ENCODE results near the gene MRPL49. TPM values are rescaled to one million over a fixed set of nuclear protein-coding genes. Genes with fewer than 3 reads are reported as not detected.

Gene MRPL49
- total and polyA plus RNA-seq, 2 donors (not counting 1 experiment from before 2014, with no cell fraction given), result 39.6 to 48.5 TPM

DNA sequence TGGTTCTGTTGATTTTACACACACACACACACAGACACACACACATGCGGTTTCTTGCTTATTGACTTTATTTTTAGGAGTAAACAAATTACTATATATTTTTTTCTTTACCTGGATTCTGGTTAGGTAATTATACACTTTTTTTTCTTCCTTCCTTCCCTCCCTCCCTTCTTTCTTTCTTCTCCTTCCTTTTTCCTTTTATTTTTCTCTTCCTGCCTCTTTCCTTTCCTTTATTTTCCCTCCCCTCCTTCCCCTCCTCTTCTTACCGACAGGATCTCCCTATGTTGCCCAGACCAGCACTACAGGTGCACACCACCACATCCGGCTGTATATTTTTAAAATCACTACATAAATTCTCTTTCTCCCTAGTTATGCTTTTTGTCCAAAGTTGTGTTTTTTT lies 44.8 kb downstream of the MRPL49 start:
- CTCF ChIA-PET, result interaction anchor here (0.7 kb wide), 1 partner anchor 132 kb away, joined by 3 read pairs; no protein-coding TSS in a partner anchor
- peaks cover 14% of the 10 kb centered on the region for H3K4me1 Mint-ChIP-seq
- no peaks in the 10 kb centered on the region for H3K27me3 Mint-ChIP-seq
- H3K4me1 ChIP-seq (ENCODE audit: control insufficient read depth in 2 of 2, insufficient read depth in 2 of 2, low read length in 2 of 2), result peaks cover 8 to 13% of the 10 kb centered on the region in 2 donors
- H4K20me1 ChIP-seq (ENCODE audit: control insufficient read depth, insufficient read depth, low read length, poor library complexity, severe bottlenecking), result no peaks in the 10 kb centered on the region
- H3K36me3 ChIP-seq (replicated peaks in 1 of 2; ENCODE audit: control extremely low read depth in 1 of 2, control insufficient read depth in 1 of 2, extremely low read depth in 1 of 2, insufficient read depth in 2 of 2, low read length in 1 of 2), result no peaks in the 10 kb centered on the region
- no peak overlapping the region for H3K27ac ChIP-seq (ENCODE audit: low read length in 2 of 2)
- H2AFZ ChIP-seq (ENCODE audit: insufficient read depth, low read depth, low read length, poor library complexity, severe bottlenecking), result no peak overlapping the region
- H3K4me3 Mint-ChIP-seq, result no peak overlapping the region
- no peak overlapping the region for H3K9ac ChIP-seq (ENCODE audit: low read length)
- H3K79me2 ChIP-seq (ENCODE audit: control insufficient read depth, insufficient read depth, low read length), result peaks cover 3% of the 10 kb centered on the region
- POLR2A ChIA-PET, result no interaction called here
- H3K4me3 ChIP-seq (ENCODE audit: control extremely low read depth in 1 of 5, extremely low read depth in 1 of 5, insufficient read depth in 1 of 5, low read depth in 2 of 5, low read length in 4 of 5), result no peak overlapping the region
- no peak for ATAC-seq (ENCODE audit: low read depth)
- DNase-seq, result no peak
- TF ChIP-seq, protein P1, sequence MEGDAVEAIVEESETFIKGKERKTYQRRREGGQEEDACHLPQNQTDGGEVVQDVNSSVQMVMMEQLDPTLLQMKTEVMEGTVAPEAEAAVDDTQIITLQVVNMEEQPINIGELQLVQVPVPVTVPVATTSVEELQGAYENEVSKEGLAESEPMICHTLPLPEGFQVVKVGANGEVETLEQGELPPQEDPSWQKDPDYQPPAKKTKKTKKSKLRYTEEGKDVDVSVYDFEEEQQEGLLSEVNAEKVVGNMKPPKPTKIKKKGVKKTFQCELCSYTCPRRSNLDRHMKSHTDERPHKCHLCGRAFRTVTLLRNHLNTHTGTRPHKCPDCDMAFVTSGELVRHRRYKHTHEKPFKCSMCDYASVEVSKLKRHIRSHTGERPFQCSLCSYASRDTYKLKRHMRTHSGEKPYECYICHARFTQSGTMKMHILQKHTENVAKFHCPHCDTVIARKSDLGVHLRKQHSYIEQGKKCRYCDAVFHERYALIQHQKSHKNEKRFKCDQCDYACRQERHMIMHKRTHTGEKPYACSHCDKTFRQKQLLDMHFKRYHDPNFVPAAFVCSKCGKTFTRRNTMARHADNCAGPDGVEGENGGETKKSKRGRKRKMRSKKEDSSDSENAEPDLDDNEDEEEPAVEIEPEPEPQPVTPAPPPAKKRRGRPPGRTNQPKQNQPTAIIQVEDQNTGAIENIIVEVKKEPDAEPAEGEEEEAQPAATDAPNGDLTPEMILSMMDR (IDR thresholded peaks at IDR 0.05), result no peak
- no peak for TF ChIP-seq EZH2 (IDR thresholded peaks at IDR 0.05; ENCODE audit: borderline replicate concordance, insufficient read depth, low read depth, low read length, poor library complexity, severe bottlenecking)
- 100% methylated on average over 1 of the region's 3 CpGs for whole genome bisulfite sequencing (ENCODE audit: insufficient coverage)
- no peaks in the 10 kb centered on the region for H3K9me3 ChIP-seq (ENCODE audit: control extremely low read depth in 1 of 3, control insufficient read depth in 2 of 3, insufficient read depth in 1 of 3, low read length in 2 of 3)
- no peaks in the 10 kb centered on the region for H3K9me3 Mint-ChIP-seq (ENCODE audit: insufficient read depth)
- no peak overlapping the region for H3K27ac Mint-ChIP-seq
- no peak overlapping the region for H3K4me2 ChIP-seq (replicated peaks; ENCODE audit: low read depth, low read length, poor library complexity, severe bottlenecking)
- intact Hi-C loops (cut with micrococcal nuclease), result no loop called here
- H3K27me3 ChIP-seq (replicated peaks in 1 of 4; ENCODE audit: control extremely low read depth in 1 of 4, control insufficient read depth in 3 of 4, insufficient read depth in 4 of 4, low read length in 3 of 4), result no peaks in the 10 kb centered on the region

DNA sequence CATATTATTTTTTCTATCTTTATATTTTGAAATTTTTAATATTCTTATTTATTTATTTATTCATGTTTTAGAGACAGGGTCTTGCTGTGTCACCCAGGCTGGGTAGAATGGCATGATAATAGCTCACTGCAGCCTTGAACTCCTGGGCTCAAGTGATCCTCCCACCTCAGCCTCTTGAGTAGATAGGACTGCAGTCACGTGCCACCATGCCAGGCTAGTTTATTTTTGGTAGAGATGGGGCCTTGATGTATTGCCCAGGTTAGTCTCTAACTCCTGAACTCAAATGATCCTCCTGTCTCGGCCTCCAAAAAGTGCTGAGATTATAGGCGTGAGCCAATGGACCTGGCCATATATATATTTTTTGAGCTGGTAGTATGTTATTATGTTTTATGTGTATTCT lies 45.5 kb downstream of the MRPL49 start:
- ATAC-seq (ENCODE audit: low read depth) (no peak), DNase-seq (no peak)
- Mint-ChIP-seq H3K9me3 (ENCODE audit: insufficient read depth) (no peaks in the 10 kb centered on the region), H3K4me3 (no peak overlapping the region), H3K27ac (no peak overlapping the region), H3K27me3 (no peaks in the 10 kb centered on the region), H3K4me1 (peaks cover 14% of the 10 kb centered on the region)
- Histone ChIP-seq H3K27ac (ENCODE audit: low read length in 2 of 2) (no peak overlapping the region), H3K9ac (ENCODE audit: low read length) (no peak overlapping the region), H3K4me1 (ENCODE audit: control insufficient read depth in 2 of 2, insufficient read depth in 2 of 2, low read length in 2 of 2) (peaks cover 8 to 13% of the 10 kb centered on the region in 2 donors), H3K36me3 (replicated peaks in 1 of 2; ENCODE audit: control extremely low read depth in 1 of 2, control insufficient read depth in 1 of 2, extremely low read depth in 1 of 2, insufficient read depth in 2 of 2, low read length in 1 of 2) (no peaks in the 10 kb centered on the region), H3K9me3 (ENCODE audit: control extremely low read depth in 1 of 3, control insufficient read depth in 2 of 3, insufficient read depth in 1 of 3, low read length in 2 of 3) (no peaks in the 10 kb centered on the region), H3K79me2 (ENCODE audit: control insufficient read depth, insufficient read depth, low read length) (peaks cover 3% of the 10 kb centered on the region), H3K4me2 (replicated peaks; ENCODE audit: low read depth, low read length, poor library complexity, severe bottlenecking) (no peak overlapping the region), H2AFZ (ENCODE audit: insufficient read depth, low read depth, low read length, poor library complexity, severe bottlenecking) (no peak overlapping the region), H4K20me1 (ENCODE audit: control insufficient read depth, insufficient read depth, low read length, poor library complexity, severe bottlenecking) (no peaks in the 10 kb centered on the region), H3K4me3 (ENCODE audit: control extremely low read depth in 1 of 5, extremely low read depth in 1 of 5, insufficient read depth in 1 of 5, low read depth in 2 of 5, low read length in 4 of 5) (no peak overlapping the region), H3K27me3 (replicated peaks in 1 of 4; ENCODE audit: control extremely low read depth in 1 of 4, control insufficient read depth in 3 of 4, insufficient read depth in 4 of 4, low read length in 3 of 4) (no peaks in the 10 kb centered on the region)
- CTCF ChIA-PET, result interaction anchor here (0.7 kb wide), 1 partner anchor 133 kb away, joined by 3 read pairs; no protein-coding TSS in a partner anchor
- no CpG with 5 or more reads among the region's 3 CpGs for WGBS (ENCODE audit: insufficient coverage)
- intact Hi-C loops (cut with micrococcal nuclease), result no loop called here
- TF ChIP-seq, protein P1 (IDR thresholded peaks at IDR 0.05), result no peak
- no peak for TF ChIP-seq EZH2 (IDR thresholded peaks at IDR 0.05; ENCODE audit: borderline replicate concordance, insufficient read depth, low read depth, low read length, poor library complexity, severe bottlenecking)
- POLR2A ChIA-PET, result interaction anchor here (0.5 kb wide), 1 partner anchor 8 kb away, joined by 3 read pairs; no protein-coding TSS in a partner anchor

All from B cell (primary cell).